ENCODE measurements around the gene NUP214.

GRCh38 chr9:131281119-131281965, 156.0 kb downstream of the NUP214 start:
- TF ChIP-seq, protein P1, sequence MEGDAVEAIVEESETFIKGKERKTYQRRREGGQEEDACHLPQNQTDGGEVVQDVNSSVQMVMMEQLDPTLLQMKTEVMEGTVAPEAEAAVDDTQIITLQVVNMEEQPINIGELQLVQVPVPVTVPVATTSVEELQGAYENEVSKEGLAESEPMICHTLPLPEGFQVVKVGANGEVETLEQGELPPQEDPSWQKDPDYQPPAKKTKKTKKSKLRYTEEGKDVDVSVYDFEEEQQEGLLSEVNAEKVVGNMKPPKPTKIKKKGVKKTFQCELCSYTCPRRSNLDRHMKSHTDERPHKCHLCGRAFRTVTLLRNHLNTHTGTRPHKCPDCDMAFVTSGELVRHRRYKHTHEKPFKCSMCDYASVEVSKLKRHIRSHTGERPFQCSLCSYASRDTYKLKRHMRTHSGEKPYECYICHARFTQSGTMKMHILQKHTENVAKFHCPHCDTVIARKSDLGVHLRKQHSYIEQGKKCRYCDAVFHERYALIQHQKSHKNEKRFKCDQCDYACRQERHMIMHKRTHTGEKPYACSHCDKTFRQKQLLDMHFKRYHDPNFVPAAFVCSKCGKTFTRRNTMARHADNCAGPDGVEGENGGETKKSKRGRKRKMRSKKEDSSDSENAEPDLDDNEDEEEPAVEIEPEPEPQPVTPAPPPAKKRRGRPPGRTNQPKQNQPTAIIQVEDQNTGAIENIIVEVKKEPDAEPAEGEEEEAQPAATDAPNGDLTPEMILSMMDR (conservative IDR thresholded peaks at IDR 0.05; ENCODE audit: low read depth, low read length) = no peak
- TF ChIP-seq SMC3 (IDR thresholded peaks at IDR 0.05; ENCODE audit: low read depth, low read length) (no peak), RAD21 (IDR thresholded peaks at IDR 0.05; ENCODE audit: low read length) (no peak), POLR2A (IDR thresholded peaks at IDR 0.05; ENCODE audit: low read depth, low read length) (no peak), FOS (IDR thresholded peaks at IDR 0.05; ENCODE audit: low read depth, low read length) (no peak), MXI1 (IDR thresholded peaks at IDR 0.05; ENCODE audit: borderline replicate concordance, low read depth, low read length) (no peak), CEBPB (IDR thresholded peaks at IDR 0.05; ENCODE audit: low read depth, low read length) (no peak), MAZ (IDR thresholded peaks at IDR 0.05; ENCODE audit: borderline replicate concordance, low read depth, low read length) (no peak), ELK1 (IDR thresholded peaks at IDR 0.05; ENCODE audit: borderline replicate concordance, low read depth, low read length) (no peak), BHLHE40 (IDR thresholded peaks at IDR 0.05; ENCODE audit: low read depth, low read length) (no peak), MAFK (IDR thresholded peaks at IDR 0.05; ENCODE audit: low read depth, low read length) (no peak), CHD1 (IDR thresholded peaks at IDR 0.05; ENCODE audit: low read depth, low read length) (no peak), RFX5 (IDR thresholded peaks at IDR 0.05; ENCODE audit: low read depth, low read length) (no peak)
